ENCODE measurements around the gene IVD. TPM values are rescaled to one million over a fixed set of nuclear protein-coding genes. Genes with fewer than 3 reads are reported as not detected.

Gene IVD
- total and polyA plus RNA-seq, 9 of the 15 experiments (the other 6 are each of a cell fraction or from before 2014, with no cell fraction given) = 0.15 to 4.5 (median 2.4) TPM

DNA sequence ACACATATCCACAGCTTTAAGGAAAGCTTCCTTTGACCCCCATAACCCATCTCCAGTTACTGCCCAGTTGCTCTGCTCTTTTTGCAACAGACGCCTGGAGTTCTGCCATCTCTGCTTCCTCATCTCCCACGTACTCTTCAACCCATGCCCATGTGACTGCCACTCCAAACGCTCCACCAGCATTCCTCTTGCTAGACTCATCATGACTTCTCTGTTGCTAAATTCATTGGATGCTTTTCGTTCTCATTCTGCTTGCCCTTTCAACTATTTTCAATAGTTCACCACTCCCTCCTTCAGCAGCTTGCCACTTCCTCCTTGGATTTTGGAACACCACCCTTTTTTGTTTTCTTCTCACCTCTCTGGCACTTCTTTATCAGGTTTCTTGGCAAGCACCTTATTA lies 25.7 kb upstream of the IVD start (continued):
- TF ChIP-seq, protein P1, sequence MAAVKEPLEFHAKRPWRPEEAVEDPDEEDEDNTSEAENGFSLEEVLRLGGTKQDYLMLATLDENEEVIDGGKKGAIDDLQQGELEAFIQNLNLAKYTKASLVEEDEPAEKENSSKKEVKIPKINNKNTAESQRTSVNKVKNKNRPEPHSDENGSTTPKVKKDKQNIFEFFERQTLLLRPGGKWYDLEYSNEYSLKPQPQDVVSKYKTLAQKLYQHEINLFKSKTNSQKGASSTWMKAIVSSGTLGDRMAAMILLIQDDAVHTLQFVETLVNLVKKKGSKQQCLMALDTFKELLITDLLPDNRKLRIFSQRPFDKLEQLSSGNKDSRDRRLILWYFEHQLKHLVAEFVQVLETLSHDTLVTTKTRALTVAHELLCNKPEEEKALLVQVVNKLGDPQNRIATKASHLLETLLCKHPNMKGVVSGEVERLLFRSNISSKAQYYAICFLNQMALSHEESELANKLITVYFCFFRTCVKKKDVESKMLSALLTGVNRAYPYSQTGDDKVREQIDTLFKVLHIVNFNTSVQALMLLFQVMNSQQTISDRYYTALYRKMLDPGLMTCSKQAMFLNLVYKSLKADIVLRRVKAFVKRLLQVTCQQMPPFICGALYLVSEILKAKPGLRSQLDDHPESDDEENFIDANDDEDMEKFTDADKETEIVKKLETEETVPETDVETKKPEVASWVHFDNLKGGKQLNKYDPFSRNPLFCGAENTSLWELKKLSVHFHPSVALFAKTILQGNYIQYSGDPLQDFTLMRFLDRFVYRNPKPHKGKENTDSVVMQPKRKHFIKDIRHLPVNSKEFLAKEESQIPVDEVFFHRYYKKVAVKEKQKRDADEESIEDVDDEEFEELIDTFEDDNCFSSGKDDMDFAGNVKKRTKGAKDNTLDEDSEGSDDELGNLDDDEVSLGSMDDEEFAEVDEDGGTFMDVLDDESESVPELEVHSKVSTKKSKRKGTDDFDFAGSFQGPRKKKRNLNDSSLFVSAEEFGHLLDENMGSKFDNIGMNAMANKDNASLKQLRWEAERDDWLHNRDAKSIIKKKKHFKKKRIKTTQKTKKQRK (IDR thresholded peaks at IDR 0.05; ENCODE audit: borderline replicate concordance, low read depth, low read length) = no peak
- TF ChIP-seq, protein P2, sequence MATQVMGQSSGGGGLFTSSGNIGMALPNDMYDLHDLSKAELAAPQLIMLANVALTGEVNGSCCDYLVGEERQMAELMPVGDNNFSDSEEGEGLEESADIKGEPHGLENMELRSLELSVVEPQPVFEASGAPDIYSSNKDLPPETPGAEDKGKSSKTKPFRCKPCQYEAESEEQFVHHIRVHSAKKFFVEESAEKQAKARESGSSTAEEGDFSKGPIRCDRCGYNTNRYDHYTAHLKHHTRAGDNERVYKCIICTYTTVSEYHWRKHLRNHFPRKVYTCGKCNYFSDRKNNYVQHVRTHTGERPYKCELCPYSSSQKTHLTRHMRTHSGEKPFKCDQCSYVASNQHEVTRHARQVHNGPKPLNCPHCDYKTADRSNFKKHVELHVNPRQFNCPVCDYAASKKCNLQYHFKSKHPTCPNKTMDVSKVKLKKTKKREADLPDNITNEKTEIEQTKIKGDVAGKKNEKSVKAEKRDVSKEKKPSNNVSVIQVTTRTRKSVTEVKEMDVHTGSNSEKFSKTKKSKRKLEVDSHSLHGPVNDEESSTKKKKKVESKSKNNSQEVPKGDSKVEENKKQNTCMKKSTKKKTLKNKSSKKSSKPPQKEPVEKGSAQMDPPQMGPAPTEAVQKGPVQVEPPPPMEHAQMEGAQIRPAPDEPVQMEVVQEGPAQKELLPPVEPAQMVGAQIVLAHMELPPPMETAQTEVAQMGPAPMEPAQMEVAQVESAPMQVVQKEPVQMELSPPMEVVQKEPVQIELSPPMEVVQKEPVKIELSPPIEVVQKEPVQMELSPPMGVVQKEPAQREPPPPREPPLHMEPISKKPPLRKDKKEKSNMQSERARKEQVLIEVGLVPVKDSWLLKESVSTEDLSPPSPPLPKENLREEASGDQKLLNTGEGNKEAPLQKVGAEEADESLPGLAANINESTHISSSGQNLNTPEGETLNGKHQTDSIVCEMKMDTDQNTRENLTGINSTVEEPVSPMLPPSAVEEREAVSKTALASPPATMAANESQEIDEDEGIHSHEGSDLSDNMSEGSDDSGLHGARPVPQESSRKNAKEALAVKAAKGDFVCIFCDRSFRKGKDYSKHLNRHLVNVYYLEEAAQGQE (IDR thresholded peaks at IDR 0.05; ENCODE audit: borderline replicate concordance) = no peak
- TF ChIP-seq, protein P2 (CRISPR knock-in tag; IDR thresholded peaks at IDR 0.05; ENCODE audit: low read depth) = no peak
